K562 (cell line): ENCODE data around the gene GPR107. TPM values are rescaled to one million over a fixed set of nuclear protein-coding genes. Genes with fewer than 3 reads are reported as not detected.

Source experiments
- ATAC-seq: fragments of 200-7000 bp; cut with Tn5 transposase; 3 replicates; pipeline ENCODE4 v1.9.1; 2020; ENCODE audit warnings: moderate library complexity
- BruUV-seq: library from RNA; stranded (reverse); fragments of 400-500 nt; replicated peaks from 2 replicates; lab custom pipeline; 2021; lab: Mats Ljungman, UMichigan
- CTCF ChIA-PET: fragments of 300-600 bp; formaldehyde crosslinking; extraction: SDS; loops from one replicate; lab custom pipeline; 2021; ENCODE audit warnings: low intra/inter-chr PET ratio; lab: Yijun Ruan, JAX
- POLR2A ChIA-PET: fragments of 300-600, 350-650 bp; sonication (Branson Sonifier 250); formaldehyde crosslinking; extraction: SDS; loops from one replicate; lab custom pipeline; 2021; ENCODE audit warnings: antibody characterized with exemption, inconsistent platforms; lab: Yijun Ruan, JAX
- DNase-seq, 4 experiments: peaks; one replicate each; pipeline versions ENCODE4 v3.0.0 to v3.0.0-alpha.2; 2011 to 2018; ENCODE audit warnings: low spot score in 3 of 4, mixed read lengths in 3 of 4; ENCODE audit errors: extremely low read depth in 1 of 4
- FAIRE-seq: peaks from 2 replicates; lab custom pipeline; 2011; peaks lifted over from hg19 to GRCh38; lab: Jason Lieb, UNC
- H2AFZ ChIP-seq: 2 replicates; pipeline ENCODE4 v1.6.0; 2011; ENCODE audit warnings: low read depth, low read length, control low read depth, inconsistent platforms
- H3K27ac ChIP-seq: fragments of 200-600 bp; 3 replicates; pipeline ENCODE4 v1.8.0; 2011; ENCODE audit warnings: low read depth, mild to moderate bottlenecking, control low read depth, inconsistent platforms, low read length, moderate library complexity, mixed read lengths; ENCODE audit errors: extremely low read depth
- H3K27me3 ChIP-seq, 2 experiments: fragments of 300-600 bp in 1 of 2; 2 replicates in 1 of 2; 3 replicates in 1 of 2; pipeline versions ENCODE4 v1.6.0 to v1.8.0; 2011; ENCODE audit warnings: inconsistent platforms in 2 of 2, low read length in 2 of 2, mild to moderate bottlenecking in 1 of 2, mixed read lengths in 1 of 2, moderate library complexity in 1 of 2; ENCODE audit not compliant: control insufficient read depth in 2 of 2, insufficient read depth in 2 of 2
- H3K36me3 ChIP-seq: fragments of 300-600 bp; 3 replicates; pipeline ENCODE4 v1.8.0; 2011; ENCODE audit warnings: mild to moderate bottlenecking, low read length, inconsistent platforms; ENCODE audit not compliant: control insufficient read depth, insufficient read depth
- H3K4me1 ChIP-seq, 2 experiments: fragments of 200-600 bp in 1 of 2; replicated peaks in 1 of 2; 2 replicates in 1 of 2; 3 replicates in 1 of 2; pipeline versions ENCODE4 v1.5.1 to v1.8.0; 2011; ENCODE audit warnings: inconsistent platforms in 2 of 2, low read length in 2 of 2, mild to moderate bottlenecking in 1 of 2, mixed read lengths in 1 of 2, moderate library complexity in 1 of 2; ENCODE audit not compliant: control insufficient read depth in 2 of 2, insufficient read depth in 2 of 2
- H3K4me2 ChIP-seq: 2 replicates; pipeline ENCODE4 v1.6.1; 2011; ENCODE audit warnings: low read length, control low read depth, inconsistent platforms, mixed read lengths; ENCODE audit not compliant: insufficient read depth
- H3K4me3 ChIP-seq: fragments of 200-600 bp; sonication (generic), shearing (Covaris generic); 2 replicates; pipeline ENCODE4 v1.5.1; 2016; ENCODE audit warnings: control low read depth, inconsistent platforms
- H3K79me2 ChIP-seq: fragments of 200-600 bp; 3 replicates; pipeline ENCODE4 v1.8.0; 2011; ENCODE audit warnings: low read length, inconsistent platforms; ENCODE audit not compliant: control insufficient read depth, insufficient read depth
- H3K9ac ChIP-seq, 2 experiments: 2 replicates each; pipeline versions ENCODE4 v1.6.0 to v1.6.1; 2011; ENCODE audit warnings: low read depth in 2 of 2, low read length in 2 of 2, control low read depth in 1 of 2, inconsistent platforms in 1 of 2, mild to moderate bottlenecking in 1 of 2, mixed read lengths in 1 of 2; ENCODE audit not compliant: insufficient read depth in 1 of 2
- H3K9me1 ChIP-seq: one replicate; pipeline ENCODE4 v1.6.0; 2011; ENCODE audit warnings: inconsistent platforms, mild to moderate bottlenecking, low read length, moderate library complexity; ENCODE audit not compliant: control insufficient read depth, insufficient read depth
- H3K9me3 ChIP-seq: replicated peaks from 2 replicates; pipeline ENCODE4 v1.5.1; 2011; ENCODE audit warnings: low read depth, low read length, inconsistent platforms; ENCODE audit not compliant: control insufficient read depth, insufficient read depth
- H4K20me1 ChIP-seq: replicated peaks from 2 replicates; pipeline ENCODE4 v1.6.1; 2011; ENCODE audit warnings: low read length, inconsistent platforms, mixed read lengths; ENCODE audit not compliant: control insufficient read depth, insufficient read depth
- ASH1L ChIP-seq: fragments of 450-650 bp; IDR thresholded peaks from 2 replicates; pipeline ENCODE4 v1.6.1; 2018; ENCODE audit warnings: borderline replicate concordance, mild to moderate bottlenecking, low read depth; ENCODE audit not compliant: partially characterized antibody
- ETV6 ChIP-seq, 3 experiments: fragments of 150-350 bp in 1 of 3; sonication (generic) in 1 of 3; formaldehyde crosslinking in 1 of 3; IDR thresholded peaks; 2 replicates each; pipeline versions ENCODE4 v1.6.1 to v1.8.0; 2014 to 2022; ENCODE audit warnings: borderline replicate concordance in 2 of 3, low read depth in 2 of 3, antibody characterized with exemption in 1 of 3, low read length in 1 of 3, mild to moderate bottlenecking in 1 of 3, missing genetic modification reagents in 1 of 3
- HDAC1 ChIP-seq, 2 experiments: fragments of 450-650 bp; IDR thresholded peaks; 2 replicates each; pipeline ENCODE4 v1.6.1; 2016 to 2017; ENCODE audit warnings: inconsistent platforms in 1 of 2, mild to moderate bottlenecking in 1 of 2, moderate library complexity in 1 of 2
- KDM1A ChIP-seq, 2 experiments: fragments of 450-650 bp; IDR thresholded peaks; 2 replicates each; pipeline ENCODE4 v1.6.1; 2016; ENCODE audit warnings: mild to moderate bottlenecking in 2 of 2
- MCM5 ChIP-seq: fragments of 450-650 bp; IDR thresholded peaks from 2 replicates; pipeline ENCODE4 v1.6.1; 2016; ENCODE audit warnings: low read depth
- POU5F1 ChIP-seq: fragments of 150-350 bp; IDR thresholded peaks from 2 replicates; pipeline ENCODE4 v1.6.1; 2014; ENCODE audit warnings: borderline replicate concordance, low read length, low read depth, mild to moderate bottlenecking; ENCODE audit not compliant: partially characterized antibody
- RCOR1 ChIP-seq, 2 experiments: IDR thresholded peaks; 2 replicates each; pipeline ENCODE4 v1.6.1; 2012; ENCODE audit warnings: low read depth in 2 of 2, low read length in 2 of 2, borderline replicate concordance in 1 of 2, improper control_type of control experiment in 1 of 2
- SNIP1 ChIP-seq: fragments of 450-650 bp; IDR thresholded peaks from 2 replicates; pipeline ENCODE4 v1.7.1; 2017; ENCODE audit warnings: low read depth, mild to moderate bottlenecking
- SRSF9 ChIP-seq: fragments of 200-400 bp; formaldehyde crosslinking; IDR thresholded peaks from 2 replicates; pipeline ENCODE4 v1.6.1; 2017; ENCODE audit warnings: low read depth, low read length, borderline replicate concordance
- ZNF507 ChIP-seq: conservative IDR thresholded peaks from 2 replicates; pipeline ENCODE4 v1.6.1; 2017; ENCODE audit warnings: missing genetic modification characterization, missing compliant biosample characterization
- ZNF77 ChIP-seq: fragments of 250-450 bp; sonication (Bioruptor Pico); IDR thresholded peaks from 2 replicates; pipeline ENCODE4 v1.5.0; 2020
- WGBS: fragments of 100-300 bp; shearing (Covaris generic); methylation state at CpG from one replicate; pipeline ENCODE4 v1.1.6; 2016; ENCODE audit warnings: low coverage, mixed read lengths; ENCODE audit not compliant: insufficient coverage; ENCODE audit errors: missing lambda C conversion rate; 5-methylcytosine and 5-hydroxymethylcytosine counted together
- in situ Hi-C: fragments of 300-500 bp; cut with MboI; formaldehyde crosslinking; loops from 4 replicates; pipeline ENCODE4 v1.15.0; 2018; ENCODE audit warnings: inconsistent platforms, mixed read lengths
- intact Hi-C: fragments of 100-400 bp; cut with micrococcal nuclease; formaldehyde crosslinking; loops from 2 replicates; pipeline ENCODE4 v1.14.2; 2022
- polyA plus RNA-seq, 8 experiments: library from polyadenylated mRNA; depleted of rRNA in 4 of 8; stranded (reverse) in 5 of 8; unstranded in 3 of 8; fragments of >200 nt; fragmentation: Nextera tagmentation in 2 of 8; fragmentation: Illumina TruSeq in 1 of 8; extraction: Ambion mirVana in 2 of 8; extraction: Trizol in 1 of 8; gene quantifications; 2 replicates each; pipeline versions ENCODE4 v1.2.1 to v1.2.3, GENCODE V29; 2011 to 2014; ENCODE audit warnings: inconsistent platforms in 1 of 8, missing spikeins in 1 of 8
- total RNA-seq, 7 experiments: library from RNA; depleted of rRNA in 6 of 7; stranded (reverse); fragments of >200 nt in 6 of 7; fragmentation: Illumina TruSeq in 2 of 7; extraction: Trizol in 2 of 7; gene quantifications; 2 replicates each; pipeline versions ENCODE4 v1.2.1 to v1.2.3, GENCODE V29; 2011 to 2021; ENCODE audit warnings: low replicate concordance in 1 of 7
- TF ChIP-seq, protein P1 (sequence below): fragments of 450-650 bp; IDR thresholded peaks from 2 replicates; pipeline ENCODE4 v1.6.1; 2017; ENCODE audit warnings: mild to moderate bottlenecking, moderate library complexity
- TF ChIP-seq, protein P2 (sequence below): fragments of 250-450 bp; sonication (Bioruptor Pico); IDR thresholded peaks from 2 replicates; pipeline ENCODE4 v1.8.0; 2021; ENCODE audit warnings: moderate library complexity, mild to moderate bottlenecking, inconsistent platforms
- TF ChIP-seq, protein P3 (sequence below): IDR thresholded peaks from 3 replicates; pipeline ENCODE4 v1.6.1; 2011; ENCODE audit warnings: borderline replicate concordance, mild to moderate bottlenecking; ENCODE audit not compliant: insufficient read length, insufficient read depth

GPR107 gene
- total and polyA plus RNA-seq, 9 of the 15 experiments (the other 6 are each of a cell fraction or from before 2014, with no cell fraction given) = 3.2 to 34.6 (median 14.4) TPM

DNA sequence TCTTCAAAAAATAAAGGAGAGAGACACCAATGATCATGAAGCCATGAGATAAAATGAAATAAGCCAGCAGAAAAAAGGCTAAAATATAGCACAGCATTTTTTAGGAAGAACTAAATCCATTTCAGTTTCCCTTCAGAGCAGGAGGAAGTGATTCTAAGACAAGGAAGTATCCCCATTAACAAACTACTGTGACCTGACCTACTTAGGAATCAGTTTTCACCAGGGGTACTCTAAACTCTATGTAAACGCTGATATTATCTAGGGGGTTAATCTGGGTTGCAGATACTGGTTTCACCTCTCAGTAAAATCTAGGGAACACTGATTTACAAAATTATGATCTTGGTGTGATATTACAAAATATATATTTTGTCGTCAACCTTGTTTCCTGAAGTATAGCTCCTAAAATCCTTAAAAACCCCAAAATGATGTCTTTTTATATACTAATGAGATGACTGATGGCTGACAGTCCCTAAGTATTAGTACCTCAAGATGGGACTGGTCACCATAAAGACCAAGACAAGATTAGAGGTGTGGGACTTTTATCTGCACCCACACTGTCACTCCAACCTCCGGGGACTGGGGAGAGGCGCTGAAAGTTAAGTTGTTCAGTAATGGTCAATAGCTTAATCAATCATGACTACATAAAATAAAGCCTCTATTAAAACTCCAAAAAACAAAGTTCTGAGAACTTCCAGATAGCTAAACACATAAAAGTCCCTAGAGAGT, 7.8 kb upstream of the GPR107 start:
- in situ Hi-C loops = no loop called here
- ATAC-seq = no peak
- no peak overlapping the region for H3K9ac ChIP-seq
- no peak for FAIRE-seq
- no peaks in the 10 kb centered on the region; the same call in 2 of the 3 replicates for H3K79me2 ChIP-seq
- intact Hi-C loops = no loop called here
- no peaks in the 10 kb centered on the region for H3K36me3 ChIP-seq
- H3K4me3 ChIP-seq = no peak overlapping the region
- no peak overlapping the region for H2AFZ ChIP-seq
- BruUV-seq = no TSS peak
- no peaks in the 10 kb centered on the region for H3K9me1 ChIP-seq
- no peak overlapping the region for H3K4me2 ChIP-seq
- 12% methylated on average over 4 of the region's 4 CpGs for WGBS
- no peak for DNase-seq
- H4K20me1 ChIP-seq = no peaks in the 10 kb centered on the region; the same call in 1 of the 2 replicates
- no peaks in the 10 kb centered on the region for H3K9me3 ChIP-seq
- peaks cover 27 to 30% of the 10 kb centered on the region in 2 experiments for H3K4me1 ChIP-seq
- peaks cover 5 to 12% of the 10 kb centered on the region in 2 experiments; a peak in 3 of 5 replicates for H3K27me3 ChIP-seq
- peak overlapping the region; percentile 36; the same call in 1 of the 3 replicates for H3K27ac ChIP-seq
- ChIA-PET CTCF (no interaction called here), POLR2A (interaction anchor here (0.7 to 1.7 kb wide), 2 partner anchors 7 to 181 kb away, joined by 3 to 7 read pairs; partner anchors contain the start of gene GPR107)
- no peak for TF ChIP-seq SNIP1
- no peak for TF ChIP-seq SRSF9
- TF ChIP-seq, protein P1, sequence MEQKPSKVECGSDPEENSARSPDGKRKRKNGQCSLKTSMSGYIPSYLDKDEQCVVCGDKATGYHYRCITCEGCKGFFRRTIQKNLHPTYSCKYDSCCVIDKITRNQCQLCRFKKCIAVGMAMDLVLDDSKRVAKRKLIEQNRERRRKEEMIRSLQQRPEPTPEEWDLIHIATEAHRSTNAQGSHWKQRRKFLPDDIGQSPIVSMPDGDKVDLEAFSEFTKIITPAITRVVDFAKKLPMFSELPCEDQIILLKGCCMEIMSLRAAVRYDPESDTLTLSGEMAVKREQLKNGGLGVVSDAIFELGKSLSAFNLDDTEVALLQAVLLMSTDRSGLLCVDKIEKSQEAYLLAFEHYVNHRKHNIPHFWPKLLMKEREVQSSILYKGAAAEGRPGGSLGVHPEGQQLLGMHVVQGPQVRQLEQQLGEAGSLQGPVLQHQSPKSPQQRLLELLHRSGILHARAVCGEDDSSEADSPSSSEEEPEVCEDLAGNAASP = no peak
- peak; percentile 18 to 58; a peak in 1 of 4 replicates for TF ChIP-seq ETV6 (IDR thresholded peaks at IDR 0.05; ENCODE audit: borderline replicate concordance in 1 of 2, low read depth in 2 of 2, low read length in 1 of 2)
- no peak for TF ChIP-seq ETV6 (CRISPR knock-in tag; IDR thresholded peaks at IDR 0.05; ENCODE audit: borderline replicate concordance)
- no peak for TF ChIP-seq ZNF507 (tag)
- no peak for TF ChIP-seq POU5F1
- TF ChIP-seq, protein P2, sequence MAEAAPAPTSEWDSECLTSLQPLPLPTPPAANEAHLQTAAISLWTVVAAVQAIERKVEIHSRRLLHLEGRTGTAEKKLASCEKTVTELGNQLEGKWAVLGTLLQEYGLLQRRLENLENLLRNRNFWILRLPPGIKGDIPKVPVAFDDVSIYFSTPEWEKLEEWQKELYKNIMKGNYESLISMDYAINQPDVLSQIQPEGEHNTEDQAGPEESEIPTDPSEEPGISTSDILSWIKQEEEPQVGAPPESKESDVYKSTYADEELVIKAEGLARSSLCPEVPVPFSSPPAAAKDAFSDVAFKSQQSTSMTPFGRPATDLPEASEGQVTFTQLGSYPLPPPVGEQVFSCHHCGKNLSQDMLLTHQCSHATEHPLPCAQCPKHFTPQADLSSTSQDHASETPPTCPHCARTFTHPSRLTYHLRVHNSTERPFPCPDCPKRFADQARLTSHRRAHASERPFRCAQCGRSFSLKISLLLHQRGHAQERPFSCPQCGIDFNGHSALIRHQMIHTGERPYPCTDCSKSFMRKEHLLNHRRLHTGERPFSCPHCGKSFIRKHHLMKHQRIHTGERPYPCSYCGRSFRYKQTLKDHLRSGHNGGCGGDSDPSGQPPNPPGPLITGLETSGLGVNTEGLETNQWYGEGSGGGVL (CRISPR knock-in tag) = no peak
- peak; percentile 83 to 85 for TF ChIP-seq KDM1A (IDR thresholded peaks at IDR 0.05)
- no peak for TF ChIP-seq ZNF77
- TF ChIP-seq ASH1L = no peak
- TF ChIP-seq MCM5 = no peak
- peak in 1 of 2 experiments; percentile 25; a peak in 1 of 4 replicates for TF ChIP-seq RCOR1 (IDR thresholded peaks at IDR 0.05; ENCODE audit: borderline replicate concordance in 1 of 2, low read depth in 2 of 2, low read length in 2 of 2)
- TF ChIP-seq, protein P3, sequence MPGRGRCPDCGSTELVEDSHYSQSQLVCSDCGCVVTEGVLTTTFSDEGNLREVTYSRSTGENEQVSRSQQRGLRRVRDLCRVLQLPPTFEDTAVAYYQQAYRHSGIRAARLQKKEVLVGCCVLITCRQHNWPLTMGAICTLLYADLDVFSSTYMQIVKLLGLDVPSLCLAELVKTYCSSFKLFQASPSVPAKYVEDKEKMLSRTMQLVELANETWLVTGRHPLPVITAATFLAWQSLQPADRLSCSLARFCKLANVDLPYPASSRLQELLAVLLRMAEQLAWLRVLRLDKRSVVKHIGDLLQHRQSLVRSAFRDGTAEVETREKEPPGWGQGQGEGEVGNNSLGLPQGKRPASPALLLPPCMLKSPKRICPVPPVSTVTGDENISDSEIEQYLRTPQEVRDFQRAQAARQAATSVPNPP = no peak
- 0 out of 4 replicates have a peak, but pooled peaks of 1 of the 2 experiments have one; percentile 29 for TF ChIP-seq HDAC1 (IDR thresholded peaks at IDR 0.05)
